ENCODE measurements around the gene VWA5A. TPM values are rescaled to one million over a fixed set of nuclear protein-coding genes. Genes with fewer than 3 reads are reported as not detected.
A peak's percentile ranks its signal among the peaks of the same experiment; 100 is the strongest.
"Not testable (repeated sequence)": the region's sequence is repeated elsewhere in the genome, so short reads cannot be mapped to it uniquely, and the experiment has no call there.

VWA5A gene
- total and polyA plus RNA-seq, 4 donors = 9.9 to 56.7 (median 26.2) TPM

GRCh38 chr11:124109377-124109776 is 5.9 kb upstream of the VWA5A start:
- ATAC-seq (ENCODE audit: low FRiP score) (no peak), DNase-seq (no peak)
- H3K4me1 ChIP-seq (ENCODE audit: control insufficient read depth in 1 of 2, insufficient read depth in 2 of 2, low read length in 2 of 2) = no peaks in the 10 kb centered on the region
- H3K27me3 ChIP-seq (ENCODE audit: control insufficient read depth in 1 of 2, insufficient read depth in 2 of 2, low read length in 1 of 2) = no peaks in the 10 kb centered on the region
- 91 to 93% methylated on average over 1 of the region's 1 CpG for WGBS, 2 donors
- H3K4me3 ChIP-seq (ENCODE audit: low read length in 2 of 2) = no peak overlapping the region
- intact Hi-C loops (cut with DNase I) = loop anchor here in 1 of 2 donors (2.0 to 10.0 kb wide), 3 partner anchors 37 to 225 kb away; no protein-coding TSS in a partner anchor
- no peaks in the 10 kb centered on the region for H3K9me3 ChIP-seq (ENCODE audit: control insufficient read depth, low read length)
- no peak overlapping the region for H3K27ac ChIP-seq (ENCODE audit: low read depth in 1 of 2, low read length in 2 of 2)
- no peaks in the 10 kb centered on the region for H3K36me3 ChIP-seq (ENCODE audit: control insufficient read depth in 1 of 2, insufficient read depth in 2 of 2, low read length in 1 of 2)

GRCh38 chr11:124110201-124110600 is 5.0 kb upstream of the VWA5A start:
- H3K36me3 ChIP-seq (ENCODE audit: control insufficient read depth in 1 of 2, insufficient read depth in 2 of 2, low read length in 1 of 2) = no peaks in the 10 kb centered on the region
- intact Hi-C loops (cut with DNase I) = no loop called here
- no peaks in the 10 kb centered on the region for H3K9me3 ChIP-seq (ENCODE audit: control insufficient read depth, low read length)
- H3K4me1 ChIP-seq (ENCODE audit: control insufficient read depth in 1 of 2, insufficient read depth in 2 of 2, low read length in 2 of 2) = no peaks in the 10 kb centered on the region
- ATAC-seq (ENCODE audit: low FRiP score) (no peak), DNase-seq (no peak)
- H3K27me3 ChIP-seq (ENCODE audit: control insufficient read depth in 1 of 2, insufficient read depth in 2 of 2, low read length in 1 of 2) = no peaks in the 10 kb centered on the region
- no peak overlapping the region for H3K27ac ChIP-seq (ENCODE audit: low read depth in 1 of 2, low read length in 2 of 2)
- no peak overlapping the region for H3K4me3 ChIP-seq (ENCODE audit: low read length in 2 of 2)

DNA sequence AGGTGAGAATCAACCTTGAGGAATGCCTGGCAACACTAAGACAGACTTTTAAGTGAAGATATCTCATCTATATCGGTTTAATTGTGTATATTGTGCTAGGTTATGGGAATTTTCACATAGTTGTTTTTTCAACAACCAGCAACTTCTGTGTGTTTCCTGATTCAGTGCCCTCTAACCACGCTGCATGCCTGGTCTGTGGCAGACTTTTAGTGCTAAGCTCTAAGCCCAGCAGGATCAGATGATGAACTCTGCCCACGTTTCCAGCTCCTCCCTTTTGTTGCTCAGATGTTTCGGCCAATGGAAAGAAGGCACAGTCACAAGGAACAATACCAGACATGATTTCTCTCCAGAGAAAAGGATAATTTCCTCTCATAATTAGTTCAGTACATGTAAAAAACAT is 1.4 kb upstream of the VWA5A start:
- Histone ChIP-seq H3K9me3 (ENCODE audit: control insufficient read depth, low read length) (no peaks in the 10 kb centered on the region), H3K4me1 (ENCODE audit: control insufficient read depth in 1 of 2, insufficient read depth in 2 of 2, low read length in 2 of 2) (no peaks in the 10 kb centered on the region), H3K27ac (ENCODE audit: low read depth in 1 of 2, low read length in 2 of 2) (no peak overlapping the region), H3K4me3 (ENCODE audit: low read length in 2 of 2) (no peak overlapping the region), H3K27me3 (ENCODE audit: control insufficient read depth in 1 of 2, insufficient read depth in 2 of 2, low read length in 1 of 2) (no peaks in the 10 kb centered on the region), H3K36me3 (ENCODE audit: control insufficient read depth in 1 of 2, insufficient read depth in 2 of 2, low read length in 1 of 2) (peaks cover 2 to 3% of the 10 kb centered on the region in 2 donors)
- DNase-seq = no peak
- intact Hi-C loops (cut with DNase I) = no loop called here
- no peak for ATAC-seq (ENCODE audit: low FRiP score)
- WGBS, 2 donors = 64 to 66% methylated on average over 4 of the region's 4 CpGs

GRCh38 chr11:124115782-124116616 is 749 bp downstream of the VWA5A start:
- WGBS, 2 donors = 18 to 22% methylated on average over 12 of the region's 12 CpGs
- H3K27ac ChIP-seq (ENCODE audit: low read depth in 1 of 2, low read length in 2 of 2) = peak overlapping the region; percentile 30 to 78
- intact Hi-C loops (cut with DNase I) = no loop called here

DNA sequence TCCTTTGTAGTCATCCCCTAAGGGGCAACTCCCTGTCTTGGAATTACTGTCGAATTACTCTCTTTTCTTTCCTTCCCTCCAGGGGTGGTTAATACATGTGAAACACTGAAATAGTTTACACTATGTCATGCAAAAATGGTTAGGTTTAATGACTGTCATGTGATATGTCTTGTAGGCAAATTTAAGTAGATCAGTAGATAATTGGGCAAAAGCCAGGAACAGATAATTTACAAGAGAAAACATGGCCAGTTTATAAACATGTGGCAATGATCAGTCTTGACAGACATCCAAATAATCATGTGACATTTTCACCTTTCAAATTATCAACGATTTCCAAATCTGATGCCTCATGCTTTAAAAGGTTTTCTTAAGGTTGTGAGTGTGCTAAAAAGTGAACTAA is 3.9 kb downstream of the VWA5A start:
- ATAC-seq (ENCODE audit: low FRiP score) (no peak), DNase-seq (no peak)
- no peak overlapping the region for H3K27ac ChIP-seq (ENCODE audit: low read depth in 1 of 2, low read length in 2 of 2)
- peaks cover 6 to 16% of the 10 kb centered on the region in 2 donors for H3K36me3 ChIP-seq (ENCODE audit: control insufficient read depth in 1 of 2, insufficient read depth in 2 of 2, low read length in 1 of 2)
- H3K4me3 ChIP-seq (ENCODE audit: low read length in 2 of 2) = no peak overlapping the region
- WGBS, 2 donors = 73 to 89% methylated on average over 2 of the region's 2 CpGs
- intact Hi-C loops (cut with DNase I) = no loop called here
- H3K4me1 ChIP-seq (ENCODE audit: control insufficient read depth in 1 of 2, insufficient read depth in 2 of 2, low read length in 2 of 2) = no peaks in the 10 kb centered on the region
- H3K9me3 ChIP-seq (ENCODE audit: control insufficient read depth, low read length) = no peaks in the 10 kb centered on the region
- no peaks in the 10 kb centered on the region for H3K27me3 ChIP-seq (ENCODE audit: control insufficient read depth in 1 of 2, insufficient read depth in 2 of 2, low read length in 1 of 2)

More at GRCh38 chr11:124115782-124116616, 749 bp downstream of the VWA5A start:
- Histone ChIP-seq H3K9me3 (ENCODE audit: control insufficient read depth, low read length) (no peaks in the 10 kb centered on the region), H3K27me3 (ENCODE audit: control insufficient read depth in 1 of 2, insufficient read depth in 2 of 2, low read length in 1 of 2) (no peaks in the 10 kb centered on the region), H3K36me3 (ENCODE audit: control insufficient read depth in 1 of 2, insufficient read depth in 2 of 2, low read length in 1 of 2) (peaks cover 6 to 8% of the 10 kb centered on the region in 2 donors), H3K4me1 (ENCODE audit: control insufficient read depth in 1 of 2, insufficient read depth in 2 of 2, low read length in 2 of 2) (no peaks in the 10 kb centered on the region), H3K4me3 (ENCODE audit: low read length in 2 of 2) (peak overlapping the region; percentile 97 to 99)
- peak; percentile 77 for ATAC-seq (ENCODE audit: low FRiP score)
- peak; percentile 54 to 74 for DNase-seq

DNA sequence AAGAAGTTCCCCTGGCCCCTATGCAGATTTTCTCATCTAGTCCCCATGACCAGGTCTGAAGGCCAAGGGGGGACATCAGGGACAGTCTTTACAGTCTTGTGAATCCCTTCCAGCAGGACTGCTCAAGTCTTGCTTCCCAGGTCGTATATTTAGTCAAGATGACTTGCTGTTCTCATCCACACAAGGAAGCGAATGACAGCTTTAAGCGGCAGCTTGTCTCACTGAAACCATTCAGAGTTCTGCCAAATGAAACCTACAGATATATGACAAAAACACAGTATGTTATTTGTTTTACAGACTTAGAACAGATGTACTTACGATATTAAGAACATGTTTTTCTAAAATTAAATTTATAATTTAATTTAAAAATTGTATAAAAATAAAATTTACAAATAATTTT is 5.6 kb downstream of the VWA5A start:
- intact Hi-C loops (cut with DNase I) = no loop called here
- no peak for DNase-seq
- Histone ChIP-seq H3K27me3 (ENCODE audit: control insufficient read depth in 1 of 2, insufficient read depth in 2 of 2, low read length in 1 of 2) (no peaks in the 10 kb centered on the region), H3K4me3 (ENCODE audit: low read length in 2 of 2) (no peak overlapping the region), H3K27ac (ENCODE audit: low read depth in 1 of 2, low read length in 2 of 2) (no peak overlapping the region), H3K36me3 (ENCODE audit: control insufficient read depth in 1 of 2, insufficient read depth in 2 of 2, low read length in 1 of 2) (peaks cover 7 to 18% of the 10 kb centered on the region in 2 donors), H3K4me1 (ENCODE audit: control insufficient read depth in 1 of 2, insufficient read depth in 2 of 2, low read length in 2 of 2) (no peaks in the 10 kb centered on the region), H3K9me3 (ENCODE audit: control insufficient read depth, low read length) (no peaks in the 10 kb centered on the region)
- ATAC-seq (ENCODE audit: low FRiP score) = no peak
- WGBS, 2 donors = 83 to 85% methylated on average over 4 of the region's 4 CpGs

DNA sequence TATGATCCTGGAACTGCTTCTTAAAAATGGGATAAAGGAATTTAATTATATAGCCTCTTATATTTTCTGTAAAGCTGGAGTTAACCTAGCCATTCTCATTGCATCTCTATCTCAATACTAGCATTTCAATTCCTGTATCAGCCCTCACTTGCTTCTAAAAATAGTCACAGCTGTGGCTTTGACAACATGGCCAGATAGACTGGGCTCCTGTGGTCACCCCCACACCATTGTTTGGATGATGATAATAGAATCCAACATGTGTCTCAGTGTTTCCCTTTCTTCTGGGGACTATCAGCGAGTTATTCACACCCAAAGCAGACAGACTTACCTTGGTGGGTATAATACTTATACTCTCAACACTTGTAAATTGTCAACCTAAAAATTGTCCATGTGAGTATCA is 6.9 kb downstream of the VWA5A start:
- no peak for ATAC-seq (ENCODE audit: low FRiP score)
- WGBS, 2 donors = 81 to 96% methylated on average over 1 of the region's 1 CpG
- Histone ChIP-seq H3K27ac (ENCODE audit: low read depth in 1 of 2, low read length in 2 of 2) (no peak overlapping the region), H3K27me3 (ENCODE audit: control insufficient read depth in 1 of 2, insufficient read depth in 2 of 2, low read length in 1 of 2) (no peaks in the 10 kb centered on the region), H3K9me3 (ENCODE audit: control insufficient read depth, low read length) (no peaks in the 10 kb centered on the region), H3K36me3 (ENCODE audit: control insufficient read depth in 1 of 2, insufficient read depth in 2 of 2, low read length in 1 of 2) (peaks cover 7 to 18% of the 10 kb centered on the region in 2 donors), H3K4me3 (ENCODE audit: low read length in 2 of 2) (no peak overlapping the region), H3K4me1 (ENCODE audit: control insufficient read depth in 1 of 2, insufficient read depth in 2 of 2, low read length in 2 of 2) (no peaks in the 10 kb centered on the region)
- intact Hi-C loops (cut with DNase I) = no loop called here
- DNase-seq = no peak

DNA sequence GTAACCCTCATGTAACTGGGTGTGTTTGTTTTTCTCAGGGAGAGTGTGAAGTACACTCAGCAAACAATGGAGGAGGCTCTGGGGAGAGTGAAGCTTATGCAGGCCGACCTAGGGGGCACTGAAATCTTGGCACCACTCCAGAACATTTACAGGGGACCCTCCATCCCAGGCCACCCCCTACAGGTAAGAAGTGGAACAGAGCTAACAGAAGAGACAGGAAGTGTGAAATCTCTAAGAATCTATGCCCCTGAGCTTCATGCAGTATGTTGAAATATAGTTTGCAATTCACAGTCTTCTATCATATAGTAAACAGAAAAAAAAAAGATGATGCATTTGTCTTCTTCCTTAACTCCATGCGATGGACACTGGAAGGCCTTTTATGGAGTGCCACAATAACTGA is 8.4 kb downstream of the VWA5A start:
- intact Hi-C loops (cut with DNase I) = no loop called here
- Histone ChIP-seq H3K27ac (ENCODE audit: low read depth in 1 of 2, low read length in 2 of 2) (no peak overlapping the region), H3K4me3 (ENCODE audit: low read length in 2 of 2) (no peak overlapping the region), H3K9me3 (ENCODE audit: control insufficient read depth, low read length) (no peaks in the 10 kb centered on the region), H3K36me3 (ENCODE audit: control insufficient read depth in 1 of 2, insufficient read depth in 2 of 2, low read length in 1 of 2) (peaks cover 6 to 17% of the 10 kb centered on the region in 2 donors), H3K27me3 (ENCODE audit: control insufficient read depth in 1 of 2, insufficient read depth in 2 of 2, low read length in 1 of 2) (no peaks in the 10 kb centered on the region), H3K4me1 (ENCODE audit: control insufficient read depth in 1 of 2, insufficient read depth in 2 of 2, low read length in 2 of 2) (no peaks in the 10 kb centered on the region)
- DNase-seq (no peak), ATAC-seq (ENCODE audit: low FRiP score) (no peak)
- 44 to 58% methylated on average over 2 of the region's 2 CpGs for WGBS, 2 donors

DNA sequence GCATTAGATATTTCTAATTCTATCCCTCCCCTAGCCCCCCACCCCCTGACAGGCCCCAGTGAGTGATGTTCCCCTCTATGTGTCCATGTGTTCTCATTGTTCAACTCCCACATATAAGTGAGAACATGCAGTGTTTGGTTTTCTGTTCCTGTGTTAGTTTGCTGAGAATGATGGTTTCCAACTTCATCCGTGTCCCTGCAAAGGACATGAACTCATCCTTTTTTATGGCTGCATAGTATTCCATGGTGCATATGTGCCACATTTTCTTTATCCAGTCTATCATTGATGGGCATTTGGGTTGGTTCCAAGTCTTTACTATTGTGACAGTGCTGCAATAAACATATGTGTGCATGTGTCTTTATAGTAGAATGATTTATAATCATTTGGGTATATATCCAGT is 11.9 kb downstream of the VWA5A start:
- WGBS, 2 donors = 90% methylated on average over 1 of the region's 1 CpG; no CpG with 5 or more reads in 1 of the 2 donors

More for the DNA sequence above, 11.9 kb downstream of the VWA5A start:
- H3K27me3 ChIP-seq (ENCODE audit: control insufficient read depth in 1 of 2, insufficient read depth in 2 of 2, low read length in 1 of 2); H3K9me3 ChIP-seq (ENCODE audit: control insufficient read depth, low read length); H3K4me3 ChIP-seq (ENCODE audit: low read length in 2 of 2); DNase-seq; ATAC-seq (ENCODE audit: low FRiP score); H3K4me1 ChIP-seq (ENCODE audit: control insufficient read depth in 1 of 2, insufficient read depth in 2 of 2, low read length in 2 of 2); intact Hi-C loops (cut with DNase I); H3K27ac ChIP-seq (ENCODE audit: low read depth in 1 of 2, low read length in 2 of 2): not testable (repeated sequence)
- peaks cover 2 to 10% of the 10 kb centered on the region in 2 donors for H3K36me3 ChIP-seq (ENCODE audit: control insufficient read depth in 1 of 2, insufficient read depth in 2 of 2, low read length in 1 of 2)

Measured in aorta (tissue), 5 donors.